ENCODE data around the gene STAU1. TPM values are rescaled to one million over a fixed set of nuclear protein-coding genes. Genes with fewer than 3 reads are reported as not detected.
"Not testable (repeated sequence)": the region's sequence is repeated elsewhere in the genome, so short reads cannot be mapped to it uniquely, and the experiment has no call there.

STAU1 gene
- total RNA-seq, 2 experiments from 2014 or later = 59.8 to 62.3 TPM

- peaks cover 56% of the 10 kb centered on the region for H3K4me1 Mint-ChIP-seq (ENCODE audit: low read depth)
- no peaks in the 10 kb centered on the region for H3K27me3 Mint-ChIP-seq
- H3K9me3 Mint-ChIP-seq = no peaks in the 10 kb centered on the region
- ChIA-PET POLR2A (interaction anchor here (0.8 kb wide), 1 partner anchor 35 kb away, joined by 3 read pairs; no protein-coding TSS in a partner anchor), CTCF (interaction anchor here (2.4 to 5.1 kb wide), 3 partner anchors 13 to 47 kb away, joined by 10 to 33 read pairs (median 10); no protein-coding TSS in a partner anchor)
- peaks cover 6% of the 10 kb centered on the region for H3K36me3 Mint-ChIP-seq
- no peak overlapping the region for H3K27ac Mint-ChIP-seq
- no peak for DNase-seq
- intact Hi-C loops (cut with micrococcal nuclease) = no loop called here
- no peak overlapping the region for H3K4me3 Mint-ChIP-seq
These were observed 8.5 kb downstream of the STAU1 start for GRCh38 chr20:49179368-49180277.

- Mint-ChIP-seq H3K27me3 (no peaks in the 10 kb centered on the region), H3K4me1 (ENCODE audit: low read depth) (peaks cover 39% of the 10 kb centered on the region), H3K4me3 (no peak overlapping the region), H3K27ac (no peak overlapping the region), H3K9me3 (no peaks in the 10 kb centered on the region), H3K36me3 (peaks cover 16% of the 10 kb centered on the region)
- intact Hi-C loops (cut with micrococcal nuclease) = no loop called here
- DNase-seq = no peak
- CTCF ChIA-PET = interaction anchor here (1.0 kb wide), 1 partner anchor 41 kb away, joined by 4 read pairs; no protein-coding TSS in a partner anchor
- POLR2A ChIA-PET = no interaction called here
These were observed 14.0 kb downstream of the STAU1 start for GRCh38 chr20:49174183-49174582.

- Mint-ChIP-seq H3K4me1 (ENCODE audit: low read depth) (peaks cover 48% of the 10 kb centered on the region), H3K9me3 (no peaks in the 10 kb centered on the region), H3K36me3 (peaks cover 13% of the 10 kb centered on the region), H3K27ac (peak overlapping the region; percentile 15), H3K4me3 (no peak overlapping the region), H3K27me3 (no peaks in the 10 kb centered on the region)
- ChIA-PET CTCF (interaction anchor here (0.7 kb wide), 1 partner anchor 33 kb away, joined by 4 read pairs; no protein-coding TSS in a partner anchor), POLR2A (interaction anchor here (0.7 kb wide), 1 partner anchor 101 kb away, joined by 3 read pairs; no protein-coding TSS in a partner anchor)
- intact Hi-C loops (cut with micrococcal nuclease) = no loop called here
- no peak for DNase-seq
These were observed 15.7 kb downstream of the STAU1 start for GRCh38 chr20:49172413-49172812.

GRCh38 chr20:49171909-49172308, 16.2 kb downstream of the STAU1 start:
- H3K27ac Mint-ChIP-seq = no peak overlapping the region
- no peaks in the 10 kb centered on the region for H3K9me3 Mint-ChIP-seq
- intact Hi-C loops (cut with micrococcal nuclease) = no loop called here
- no peak for DNase-seq
- ChIA-PET POLR2A (interaction anchor here (0.7 kb wide), 1 partner anchor 100 kb away, joined by 3 read pairs; no protein-coding TSS in a partner anchor), CTCF (no interaction called here)
- peaks cover 52% of the 10 kb centered on the region for H3K4me1 Mint-ChIP-seq (ENCODE audit: low read depth)
- H3K27me3 Mint-ChIP-seq = no peaks in the 10 kb centered on the region
- peaks cover 13% of the 10 kb centered on the region for H3K36me3 Mint-ChIP-seq
- H3K4me3 Mint-ChIP-seq = no peak overlapping the region

GRCh38 chr20:49170714-49171113, 17.4 kb downstream of the STAU1 start:
- peaks cover 64% of the 10 kb centered on the region for H3K4me1 Mint-ChIP-seq (ENCODE audit: low read depth)
- no peaks in the 10 kb centered on the region for H3K9me3 Mint-ChIP-seq
- ChIA-PET CTCF (no interaction called here), POLR2A (no interaction called here)
- no peak overlapping the region for H3K27ac Mint-ChIP-seq
- no peaks in the 10 kb centered on the region for H3K27me3 Mint-ChIP-seq
- intact Hi-C loops (cut with micrococcal nuclease) = no loop called here
- no peak overlapping the region for H3K4me3 Mint-ChIP-seq
- peaks cover 12% of the 10 kb centered on the region for H3K36me3 Mint-ChIP-seq
- no peak for DNase-seq

GRCh38 chr20:49169547-49169946, 18.6 kb downstream of the STAU1 start:
- Mint-ChIP-seq H3K9me3 (no peaks in the 10 kb centered on the region), H3K4me1 (ENCODE audit: low read depth) (peaks cover 70% of the 10 kb centered on the region), H3K4me3 (no peak overlapping the region), H3K27ac (no peak overlapping the region), H3K36me3 (peaks cover 12% of the 10 kb centered on the region), H3K27me3 (no peaks in the 10 kb centered on the region)
- DNase-seq = no peak
- intact Hi-C loops (cut with micrococcal nuclease) = no loop called here
- CTCF ChIA-PET = no interaction called here
- POLR2A ChIA-PET = no interaction called here

GRCh38 chr20:49168864-49169263, 19.3 kb downstream of the STAU1 start:
- DNase-seq; H3K27me3 Mint-ChIP-seq; H3K4me3 Mint-ChIP-seq; H3K9me3 Mint-ChIP-seq; intact Hi-C loops (cut with micrococcal nuclease): not testable (repeated sequence)
- Mint-ChIP-seq H3K27ac (peak overlapping the region; percentile 21), H3K36me3 (peaks cover 14% of the 10 kb centered on the region), H3K4me1 (ENCODE audit: low read depth) (peaks cover 70% of the 10 kb centered on the region)
- POLR2A ChIA-PET = interaction anchor here (0.6 kb wide), 1 partner anchor 31 kb away, joined by 3 read pairs; no protein-coding TSS in a partner anchor
- CTCF ChIA-PET = interaction anchor here (1.2 kb wide), 1 partner anchor 49 kb away, joined by 3 read pairs; no protein-coding TSS in a partner anchor

GRCh38 chr20:49167811-49168507, 20.2 kb downstream of the STAU1 start:
- intact Hi-C loops (cut with micrococcal nuclease) = loop anchor here (2.0 kb wide), 1 partner anchor 35 kb away; no protein-coding TSS in a partner anchor
- POLR2A ChIA-PET = interaction anchor here (0.6 to 3.4 kb wide), 3 partner anchors 19 to 49 kb away, joined by 3 to 26 read pairs (median 10); partner anchors contain the start of gene STAU1
- CTCF ChIA-PET = interaction anchor here (1.2 to 2.9 kb wide), 2 partner anchors 12 to 50 kb away, joined by 3 to 10 read pairs; no protein-coding TSS in a partner anchor

GRCh38 chr20:49166534-49167449, 21.3 kb downstream of the STAU1 start:
- Mint-ChIP-seq H3K36me3 (peaks cover 12% of the 10 kb centered on the region), H3K27me3 (no peaks in the 10 kb centered on the region), H3K4me3 (peak overlapping the region; percentile 41), H3K9me3 (no peaks in the 10 kb centered on the region), H3K4me1 (ENCODE audit: low read depth) (peaks cover 61% of the 10 kb centered on the region), H3K27ac (peak overlapping the region; percentile 84)
- intact Hi-C loops (cut with micrococcal nuclease) = loop anchor here (1.0 to 2.0 kb wide), 3 partner anchors 21 to 51 kb away; no protein-coding TSS in a partner anchor
- ChIA-PET POLR2A (interaction anchor here (2.1 to 3.4 kb wide), 3 partner anchors 21 to 120 kb away, joined by 6 to 26 read pairs (median 10); partner anchors contain the start of genes CSE1L and STAU1), CTCF (interaction anchor here (1.2 to 3.2 kb wide), 4 partner anchors 13 to 50 kb away, joined by 4 to 29 read pairs (median 8); partner anchors contain the start of gene STAU1)
- no peak for DNase-seq

More at GRCh38 chr20:49167811-49168507, 20.2 kb downstream of the STAU1 start:
- Mint-ChIP-seq H3K4me3 (no peak overlapping the region), H3K9me3 (no peaks in the 10 kb centered on the region), H3K36me3 (peaks cover 12% of the 10 kb centered on the region), H3K27ac (peak overlapping the region; percentile 46), H3K27me3 (no peaks in the 10 kb centered on the region), H3K4me1 (ENCODE audit: low read depth) (peaks cover 64% of the 10 kb centered on the region)
- DNase-seq = no peak

GRCh38 chr20:49165611-49166010, 22.5 kb downstream of the STAU1 start:
- Mint-ChIP-seq H3K9me3 (no peaks in the 10 kb centered on the region), H3K27me3 (no peaks in the 10 kb centered on the region), H3K27ac (peak overlapping the region; percentile 75), H3K4me3 (peak overlapping the region; percentile 2), H3K4me1 (ENCODE audit: low read depth) (peaks cover 69% of the 10 kb centered on the region), H3K36me3 (peaks cover 9% of the 10 kb centered on the region)
- peak; percentile 30 for DNase-seq
- CTCF ChIA-PET = interaction anchor here (0.9 to 3.2 kb wide), 5 partner anchors 15 to 51 kb away, joined by 5 to 29 read pairs (median 7); partner anchors contain the start of gene STAU1
- POLR2A ChIA-PET = interaction anchor here (0.6 to 3.4 kb wide), 7 partner anchors 16 to 119 kb away, joined by 3 to 26 read pairs (median 5); partner anchors contain the start of genes CSE1L, DDX27 and STAU1
- intact Hi-C loops (cut with micrococcal nuclease) = loop anchor here (1.0 to 2.0 kb wide), 3 partner anchors 22 to 52 kb away; no protein-coding TSS in a partner anchor

GRCh38 chr20:49163696-49164095, 24.4 kb downstream of the STAU1 start:
- no peaks in the 10 kb centered on the region for H3K9me3 Mint-ChIP-seq
- H3K27me3 Mint-ChIP-seq = no peaks in the 10 kb centered on the region
- CTCF ChIA-PET = no interaction called here
- H3K4me1 Mint-ChIP-seq (ENCODE audit: low read depth) = peaks cover 65% of the 10 kb centered on the region
- POLR2A ChIA-PET = no interaction called here
- no peak for DNase-seq
- peaks cover 13% of the 10 kb centered on the region for H3K36me3 Mint-ChIP-seq
- intact Hi-C loops (cut with micrococcal nuclease) = no loop called here
- H3K27ac Mint-ChIP-seq = no peak overlapping the region
- no peak overlapping the region for H3K4me3 Mint-ChIP-seq
